ENCODE data around the gene POLH.
"Not testable (repeated sequence)": the region's sequence is repeated elsewhere in the genome, so short reads cannot be mapped to it uniquely, and the experiment has no call there.

Gene POLH

DNA sequence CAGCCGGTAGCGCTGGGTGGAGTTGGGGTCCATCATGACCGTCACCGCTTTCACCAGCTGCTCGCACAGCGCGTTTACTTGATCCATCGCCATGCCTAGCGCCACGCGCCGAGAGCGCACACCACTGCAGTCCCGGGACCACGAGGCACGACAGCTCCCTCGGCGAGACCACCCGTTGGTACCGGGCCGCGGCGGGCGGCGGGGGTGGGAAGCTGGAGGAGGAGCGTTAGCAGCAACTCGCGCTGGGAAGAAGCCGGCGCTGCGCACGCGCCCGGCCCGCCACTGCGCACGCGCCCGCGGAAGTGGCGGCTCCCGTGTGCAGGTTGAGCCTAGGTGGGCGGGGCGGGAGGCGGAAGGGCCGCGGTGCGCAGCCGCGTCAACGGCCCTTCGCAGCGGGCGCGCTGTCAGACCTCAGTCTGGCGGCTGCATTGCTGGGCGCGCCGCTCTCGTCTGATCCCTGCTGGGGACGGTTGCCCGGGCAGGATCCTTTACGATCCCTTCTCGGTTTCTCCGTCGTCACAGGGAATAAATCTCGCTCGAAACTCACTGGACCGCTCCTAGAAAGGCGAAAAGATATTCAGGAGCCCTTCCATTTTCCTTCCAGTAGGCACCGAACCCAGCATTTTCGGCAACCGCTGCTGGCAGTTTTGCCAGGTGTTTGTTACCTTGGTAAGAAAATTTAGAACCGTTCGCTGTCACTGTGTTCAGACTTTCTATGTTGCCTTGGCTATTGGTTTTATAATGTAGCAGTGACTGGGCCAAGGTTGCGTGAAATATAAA, at the start of gene POLH, which contains the start of gene XPO5:
TSS of gene POLH (plus strand) at position 414 of the 780 bp plus-strand sequence. CDS start 6,135 bp downstream, outside the sequence.
TSS of gene XPO5 (minus strand) at position 267 of the 780 bp plus-strand sequence. CDS start at position 93, 174 bp downstream.
- in situ Hi-C loops (cut with HindIII; ENCODE audit: low sequenced_read_pairs): no loop called here

DNA sequence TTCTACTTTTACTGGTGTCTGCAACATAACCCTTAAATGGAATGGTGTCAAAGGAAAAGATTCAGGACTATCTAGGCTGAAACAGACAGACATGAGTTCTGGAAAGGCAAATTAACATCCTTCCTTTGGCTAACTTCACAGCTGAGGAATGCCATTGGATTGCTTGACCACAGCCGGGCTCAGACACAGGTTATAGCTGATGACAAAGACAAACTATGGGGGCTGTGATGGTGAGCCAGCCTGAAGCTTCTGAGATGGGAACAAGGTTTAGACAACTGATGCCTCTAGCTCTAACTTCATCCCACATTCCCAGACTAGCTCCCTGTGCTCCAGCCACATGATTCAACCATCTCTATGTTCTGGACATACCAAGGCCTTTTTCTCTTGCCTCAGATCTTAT, 43.8 kb upstream of the POLH start:
- in situ Hi-C loops (cut with HindIII; ENCODE audit: low sequenced_read_pairs): no loop called here

DNA sequence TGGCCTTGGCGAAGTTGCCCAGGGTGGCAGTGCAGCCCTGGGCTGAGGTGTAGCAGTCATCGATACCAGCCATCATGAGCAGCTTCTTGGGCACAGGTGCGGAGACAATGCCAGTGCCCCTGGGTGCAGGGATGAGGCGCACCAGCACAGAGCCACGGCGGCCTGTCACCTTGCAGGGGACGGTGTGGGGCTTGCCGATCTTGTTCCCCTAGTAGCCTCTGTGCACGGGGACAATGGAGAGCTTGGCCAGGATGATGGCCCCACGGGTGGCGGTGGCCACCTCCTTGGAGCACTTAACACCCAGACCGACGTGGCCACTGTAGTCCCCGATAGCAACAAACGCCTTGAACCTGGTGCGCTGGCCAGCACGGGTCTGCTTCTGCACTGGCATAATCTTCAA, 37.0 kb upstream of the POLH start:
- in situ Hi-C loops (cut with HindIII; ENCODE audit: low sequenced_read_pairs): not testable (repeated sequence)

DNA sequence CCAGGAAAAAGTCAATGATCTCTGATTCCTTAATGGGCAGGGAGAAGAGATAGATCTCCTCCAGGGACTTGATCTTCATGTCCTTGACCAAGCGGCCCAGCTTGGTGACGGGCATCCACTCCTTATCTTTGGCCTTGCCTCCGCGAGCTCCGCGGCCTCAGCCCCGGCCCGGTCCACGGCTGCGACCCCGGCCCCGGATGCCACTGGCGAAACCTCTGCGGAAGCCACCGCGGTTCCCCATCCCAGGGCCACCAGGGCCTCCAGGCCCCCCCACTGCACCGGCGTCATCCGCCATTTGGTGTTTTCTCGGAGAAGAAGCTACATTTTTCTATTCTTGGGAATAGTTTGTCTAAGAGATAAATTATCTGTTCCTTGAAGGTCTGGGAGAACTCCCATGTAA, 36.6 kb upstream of the POLH start:
- in situ Hi-C loops (cut with HindIII; ENCODE audit: low sequenced_read_pairs): not testable (repeated sequence)

DNA sequence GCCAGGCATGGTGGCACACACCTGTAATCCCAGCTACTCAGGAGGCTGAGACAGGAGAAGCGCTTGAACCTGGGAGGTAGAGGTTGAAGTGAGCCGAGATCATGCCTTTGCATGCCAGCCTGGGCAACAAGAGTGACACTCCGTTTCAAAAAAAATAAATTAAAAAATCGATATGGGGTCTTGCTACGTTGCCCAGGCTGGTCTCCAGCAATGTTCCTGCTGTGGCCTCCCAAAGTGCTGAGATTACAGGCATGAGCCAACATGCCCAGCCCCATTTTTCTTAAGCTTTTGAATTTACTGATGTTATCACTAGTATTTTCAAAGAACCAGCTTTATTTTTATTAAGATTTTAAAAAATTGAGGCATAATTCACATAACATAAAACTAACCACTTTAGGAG, 35.5 kb upstream of the POLH start:
- in situ Hi-C loops (cut with HindIII; ENCODE audit: low sequenced_read_pairs): no loop called here

DNA sequence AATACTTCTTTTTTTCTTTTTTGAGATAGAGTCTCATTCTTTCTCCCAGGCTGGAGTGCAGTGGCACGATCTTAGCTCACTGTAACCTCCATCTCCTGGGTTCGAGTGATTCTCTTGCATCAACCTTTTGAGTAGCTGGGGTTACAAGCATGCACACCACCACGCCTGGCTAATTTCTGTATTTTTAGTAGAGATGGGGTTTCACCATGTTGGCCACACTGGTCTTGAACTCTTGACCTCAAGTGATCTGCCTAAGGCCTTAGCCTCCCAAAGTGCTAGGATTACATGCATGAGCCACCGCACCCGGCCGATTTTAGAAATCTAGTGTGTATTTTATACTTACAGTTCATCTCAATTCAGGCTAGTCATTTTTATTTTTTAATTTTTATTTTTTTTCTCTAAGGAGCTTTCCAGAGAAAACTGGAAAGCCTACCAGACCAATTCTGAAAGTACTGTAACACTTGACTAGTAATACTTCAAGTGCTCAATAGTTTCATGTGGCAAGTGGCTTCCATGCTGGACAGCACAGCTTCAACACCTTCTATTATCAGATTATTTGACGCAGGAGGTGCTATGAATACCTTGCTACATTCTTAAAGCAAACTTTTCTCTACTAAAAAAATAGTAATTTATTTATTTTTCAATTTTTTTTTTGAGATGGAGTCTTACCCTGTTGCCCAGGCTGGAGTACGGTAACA, 34.1 kb upstream of the POLH start:
- in situ Hi-C loops (cut with HindIII; ENCODE audit: low sequenced_read_pairs): no loop called here

DNA sequence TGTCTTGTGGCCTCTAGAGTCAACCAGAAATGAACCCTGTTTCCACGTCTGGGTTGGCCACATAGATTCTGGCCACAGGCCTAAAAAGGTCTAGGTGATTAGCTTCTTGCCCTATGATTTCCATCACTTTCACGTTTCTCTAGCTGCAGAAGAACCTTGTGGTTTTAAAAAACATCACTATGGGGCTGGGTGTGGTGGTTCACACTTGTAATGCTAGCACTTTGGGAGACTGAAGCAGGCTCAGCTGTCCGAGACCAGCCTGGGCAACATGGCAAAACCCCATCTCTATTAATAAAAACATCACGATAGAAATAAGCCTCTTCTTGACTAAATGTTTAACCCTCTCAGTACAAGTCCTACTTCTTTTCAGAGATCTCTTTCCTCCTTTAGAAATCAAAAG, 31.5 kb upstream of the POLH start:
- in situ Hi-C loops (cut with HindIII; ENCODE audit: low sequenced_read_pairs): no loop called here

DNA sequence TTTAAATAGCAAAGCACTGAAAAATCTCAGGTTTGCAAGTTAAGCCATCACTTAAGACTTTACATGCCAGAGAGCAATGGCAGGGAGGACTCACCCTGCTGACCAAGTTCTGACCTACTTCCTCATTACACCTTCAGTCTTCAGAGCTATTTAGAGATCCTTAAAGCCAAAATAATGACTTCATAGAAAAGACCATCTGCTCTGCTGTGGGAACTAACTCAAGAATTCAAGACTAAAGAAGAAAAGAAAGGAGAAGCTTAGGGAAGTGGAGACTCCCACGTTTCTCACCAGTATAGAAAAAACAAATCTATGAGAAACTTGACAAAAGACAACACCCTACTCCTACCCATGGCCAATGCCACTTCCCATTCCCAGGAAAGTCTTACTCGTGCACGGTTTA, 28.8 kb upstream of the POLH start:
- in situ Hi-C loops (cut with HindIII; ENCODE audit: low sequenced_read_pairs): no loop called here

DNA sequence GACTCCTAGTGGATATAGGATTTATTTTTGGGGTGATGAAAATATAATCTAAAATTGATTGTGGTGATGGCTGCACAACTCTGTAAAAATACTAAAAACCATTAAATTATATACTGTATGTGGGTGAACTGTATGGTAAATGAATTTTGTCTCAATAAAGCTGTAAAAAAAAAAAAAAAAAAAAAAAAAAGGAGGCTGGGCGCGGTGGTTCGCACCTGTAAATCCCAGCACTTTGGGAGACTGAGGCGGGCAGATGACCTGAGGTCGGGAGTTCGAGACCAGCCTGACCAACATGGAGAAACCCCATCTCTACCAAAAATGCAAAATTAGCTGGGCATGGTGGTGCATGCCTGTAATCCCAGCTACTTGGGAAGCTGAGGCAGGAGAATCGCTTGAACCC, 18.4 kb upstream of the POLH start:
- in situ Hi-C loops (cut with HindIII; ENCODE audit: low sequenced_read_pairs): not testable (repeated sequence)

DNA sequence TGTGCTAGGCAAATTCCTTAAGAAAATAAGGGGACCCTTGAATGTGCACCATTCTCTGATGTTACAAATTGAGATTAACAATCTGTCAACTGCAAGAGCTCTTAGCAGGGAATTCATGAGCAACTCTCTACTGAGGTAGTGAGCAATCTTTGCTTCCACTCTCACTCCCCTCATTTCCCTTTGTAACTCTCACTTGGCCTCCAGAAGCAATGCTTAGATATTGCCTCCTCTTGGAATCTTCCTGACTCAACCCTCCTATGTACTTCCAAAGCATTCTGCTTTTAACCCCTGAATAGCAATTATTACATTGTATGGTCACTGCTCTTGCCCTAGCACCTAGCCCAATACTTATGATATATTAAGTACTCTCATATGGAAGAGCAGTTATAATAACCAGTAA, 16.7 kb upstream of the POLH start:
- in situ Hi-C loops (cut with HindIII; ENCODE audit: low sequenced_read_pairs): no loop called here

DNA sequence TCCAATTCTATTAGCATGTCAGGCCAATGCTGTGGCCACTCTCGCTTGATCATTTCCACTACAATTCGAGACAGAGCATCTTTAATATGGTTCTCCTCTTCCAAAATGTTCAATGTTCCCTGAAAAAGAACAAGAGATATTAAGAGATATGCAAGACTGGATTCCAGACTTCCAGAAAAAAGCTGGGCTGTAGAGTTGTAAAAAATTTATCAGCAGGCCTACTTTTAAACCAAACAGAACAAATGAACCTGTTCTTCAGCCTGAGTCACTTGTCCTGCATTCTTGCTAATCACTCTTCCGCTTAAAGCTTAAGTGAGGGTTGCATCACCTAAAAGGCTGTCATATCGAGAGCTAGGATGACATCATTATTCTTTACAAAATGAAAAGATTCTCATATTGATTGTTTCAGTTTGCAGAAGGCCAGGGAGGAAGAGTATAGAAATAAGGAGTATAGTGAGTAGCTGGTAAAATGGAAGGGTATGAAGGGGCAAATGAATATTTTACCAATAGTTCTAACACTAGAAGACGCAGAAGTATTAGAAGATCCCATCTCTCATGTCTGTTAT, 5.0 kb upstream of the POLH start:
- in situ Hi-C loops (cut with HindIII; ENCODE audit: low sequenced_read_pairs): no loop called here

DNA sequence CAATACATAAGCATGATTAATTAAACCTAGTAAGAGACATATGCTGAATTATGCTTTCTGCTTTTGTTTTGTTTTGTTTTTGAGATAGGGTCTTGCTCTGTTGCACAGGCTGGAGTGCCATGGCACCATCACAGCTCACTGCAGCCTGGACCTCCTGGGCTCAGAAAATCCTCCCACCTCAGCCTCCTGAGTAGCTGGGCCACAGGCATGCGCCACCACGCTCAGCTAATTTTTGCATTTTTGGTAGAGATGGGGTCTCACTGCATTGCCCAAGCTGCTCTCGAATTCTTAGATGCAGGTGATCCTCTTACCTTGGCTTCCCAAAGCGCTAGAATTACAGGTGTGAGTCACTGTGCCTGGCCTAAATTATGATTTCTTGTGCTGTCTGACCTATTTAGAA, 4.0 kb upstream of the POLH start:
- in situ Hi-C loops (cut with HindIII; ENCODE audit: low sequenced_read_pairs): no loop called here

DNA sequence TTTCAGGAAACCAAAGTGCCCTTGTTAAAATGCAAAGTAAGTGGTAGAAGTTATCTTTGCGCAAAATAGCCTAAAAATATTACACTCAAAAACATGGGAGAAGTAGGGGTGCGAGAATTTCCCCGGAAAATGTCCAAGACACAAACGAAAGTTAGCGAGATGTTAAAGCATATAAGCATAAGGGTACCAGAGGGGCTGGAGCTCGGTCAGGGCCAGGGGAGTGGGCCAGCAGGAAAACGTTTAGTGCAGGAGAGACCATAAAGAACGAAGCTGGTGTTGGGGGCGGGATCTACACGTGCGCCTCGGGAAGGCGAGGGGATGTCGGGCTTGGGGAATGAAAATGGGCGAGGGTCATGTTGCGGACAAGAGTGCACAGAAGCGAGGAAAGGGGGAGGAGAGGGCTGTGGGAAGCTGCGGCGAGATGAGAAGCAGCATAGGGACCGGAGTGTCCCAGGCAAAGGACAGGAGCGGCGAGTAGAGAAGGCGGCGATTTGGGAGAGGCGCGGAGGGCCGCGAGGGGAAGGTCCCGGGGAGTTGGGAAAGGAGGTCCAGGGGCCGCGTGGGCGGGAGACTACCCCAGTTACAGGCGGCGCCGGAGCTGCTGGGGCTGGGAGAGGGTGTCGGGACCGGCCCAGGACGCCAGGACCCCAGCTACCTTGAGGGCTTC, 747 bp upstream of the POLH start:
- in situ Hi-C loops (cut with HindIII; ENCODE audit: low sequenced_read_pairs): no loop called here

DNA sequence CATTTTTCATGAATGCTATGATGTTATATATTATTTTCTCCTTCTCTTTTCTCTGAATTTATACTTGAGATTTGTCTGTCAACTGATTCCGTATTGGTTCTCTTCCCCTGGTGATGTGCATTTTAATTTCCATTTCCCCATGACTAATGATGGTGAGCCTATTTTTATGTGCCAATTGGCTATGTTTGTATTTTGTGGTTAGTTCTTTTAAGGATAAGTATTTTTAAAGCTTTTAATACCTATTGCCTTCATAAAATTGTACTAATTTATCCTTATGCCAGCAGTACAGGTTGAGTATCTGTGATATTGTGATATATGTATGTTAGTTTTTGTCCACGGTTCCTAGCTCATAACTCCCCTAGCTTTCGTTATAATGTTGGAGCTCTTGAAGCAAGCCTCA, 2.8 kb downstream of the POLH start:
- in situ Hi-C loops (cut with HindIII; ENCODE audit: low sequenced_read_pairs): no loop called here

DNA sequence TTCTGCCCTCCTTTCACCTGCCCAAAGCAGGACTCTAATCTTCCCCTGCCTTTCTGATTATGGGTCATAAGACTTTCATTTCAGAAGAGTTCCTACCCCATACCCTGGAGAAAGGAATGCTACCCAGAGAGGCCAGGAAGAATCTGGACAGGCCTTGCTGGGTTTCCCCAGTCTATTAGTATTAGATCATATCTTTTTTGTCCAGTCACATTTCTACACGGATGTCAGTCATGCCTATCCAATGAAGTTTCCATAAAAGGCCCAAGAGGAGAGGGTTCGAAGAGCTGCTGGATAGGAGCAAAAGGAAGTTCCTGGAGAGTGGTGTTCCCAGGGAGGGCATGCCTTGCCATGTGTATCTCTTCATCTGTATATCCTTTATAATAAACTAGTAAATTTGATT, 3.2 kb downstream of the POLH start:
- in situ Hi-C loops (cut with HindIII; ENCODE audit: low sequenced_read_pairs): no loop called here

DNA sequence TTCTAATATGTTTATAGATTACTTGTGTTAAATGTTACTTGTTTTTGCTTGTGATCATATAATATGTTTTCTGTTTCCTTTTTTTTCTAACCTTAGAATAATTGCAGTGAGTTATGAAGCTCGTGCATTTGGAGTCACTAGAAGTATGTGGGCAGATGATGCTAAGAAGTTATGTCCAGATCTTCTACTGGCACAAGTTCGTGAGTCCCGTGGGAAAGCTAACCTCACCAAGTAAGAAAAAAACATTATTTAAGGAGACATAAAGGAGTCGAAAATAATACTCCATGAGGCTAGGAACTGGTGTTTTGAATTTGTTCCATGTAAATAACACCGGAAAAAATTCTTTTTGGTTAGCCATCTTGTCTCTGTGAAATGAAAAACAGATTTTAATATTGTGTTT, 6.9 kb downstream of the POLH start:
- in situ Hi-C loops (cut with HindIII; ENCODE audit: low sequenced_read_pairs): no loop called here

DNA sequence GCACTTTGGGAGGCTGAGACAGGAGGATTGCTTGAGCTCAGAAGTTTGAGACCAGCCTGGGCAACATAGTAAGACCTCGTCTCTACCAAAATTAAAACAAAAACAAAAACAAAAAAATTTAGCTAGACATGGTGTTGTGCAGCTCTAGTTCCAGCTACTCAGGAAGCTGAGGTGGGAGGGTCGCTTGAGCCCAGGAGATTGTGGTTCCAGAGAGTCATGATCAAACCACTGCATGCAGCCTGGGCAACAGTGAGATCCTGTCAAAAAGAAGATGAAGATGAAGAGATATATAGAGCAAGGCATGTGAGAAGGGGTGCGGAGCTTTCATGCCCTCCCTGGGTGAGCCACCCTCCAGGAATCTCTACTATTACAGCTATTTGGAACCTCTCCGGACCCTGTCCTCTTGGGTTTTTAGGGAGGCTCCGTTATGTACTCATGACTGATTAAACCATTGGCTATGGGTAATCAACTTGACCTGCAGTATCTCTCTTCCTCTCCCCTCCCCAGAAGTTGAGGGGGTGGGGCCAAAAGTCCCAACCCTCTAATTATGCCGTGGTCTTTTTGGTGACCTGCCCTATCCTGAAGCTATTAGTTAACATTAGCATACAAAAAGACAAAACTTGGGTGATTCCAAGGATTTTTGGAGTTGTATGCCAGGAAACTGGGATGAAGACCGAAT, 9.0 kb downstream of the POLH start:
- in situ Hi-C loops (cut with HindIII; ENCODE audit: low sequenced_read_pairs): no loop called here

DNA sequence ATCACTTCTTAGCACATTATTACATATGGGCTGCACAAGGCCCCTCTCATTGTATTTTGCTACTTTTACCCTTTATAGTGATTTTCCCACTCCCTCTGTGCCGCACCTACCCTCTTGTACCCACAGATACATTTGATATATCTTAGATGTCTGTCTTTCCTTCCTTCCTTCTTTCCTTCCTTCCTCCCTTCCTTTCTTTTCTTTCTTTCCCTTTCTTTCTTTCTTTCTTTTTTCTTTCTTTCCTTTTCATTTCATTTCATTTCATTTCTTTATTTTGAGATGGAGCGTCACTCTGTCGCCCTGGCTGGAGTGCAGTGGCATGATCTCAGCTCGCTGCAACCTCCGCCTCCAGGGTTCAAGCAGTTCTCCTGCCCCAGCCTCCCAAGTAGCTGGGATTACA, 12.2 kb downstream of the POLH start:
- in situ Hi-C loops (cut with HindIII; ENCODE audit: low sequenced_read_pairs): no loop called here

DNA sequence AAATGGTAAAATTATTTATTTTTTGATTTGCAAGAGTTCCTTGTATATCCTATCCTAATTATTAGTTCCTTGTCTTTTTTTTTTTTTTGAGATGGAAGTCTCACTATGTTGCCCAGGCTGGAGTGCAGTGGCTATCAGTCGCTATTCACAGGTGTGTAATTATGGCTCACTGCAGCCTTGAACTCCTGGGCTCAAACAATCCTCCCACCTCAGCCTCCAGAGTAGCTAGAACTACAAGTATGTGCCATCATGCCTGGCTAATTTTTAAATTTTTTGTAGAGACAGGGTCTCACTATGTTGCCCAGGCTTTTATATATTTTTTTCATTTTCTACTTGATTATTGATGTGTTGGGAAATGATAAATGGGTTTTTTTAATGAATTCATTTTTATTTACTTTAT, 13.6 kb downstream of the POLH start:
- in situ Hi-C loops (cut with HindIII; ENCODE audit: low sequenced_read_pairs): not testable (repeated sequence)

DNA sequence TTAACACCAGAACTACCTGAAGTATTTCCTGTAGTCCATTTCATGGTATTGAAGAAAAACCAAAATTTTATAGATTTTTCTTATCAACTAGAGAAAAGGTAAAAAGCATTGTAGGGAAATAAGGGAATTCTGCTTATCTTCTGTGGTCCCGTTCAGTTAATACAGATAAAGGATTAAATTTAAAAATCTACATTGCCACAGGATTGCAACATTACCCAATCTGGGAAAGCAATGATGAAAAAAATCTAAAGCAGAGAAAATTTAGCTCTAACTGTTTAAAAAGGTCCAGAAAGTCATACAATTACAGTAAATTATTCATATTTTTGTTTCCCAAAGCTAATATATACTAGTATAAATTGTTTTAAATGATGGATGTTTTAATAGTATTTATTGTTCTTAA, 18.0 kb downstream of the POLH start:
- in situ Hi-C loops (cut with HindIII; ENCODE audit: low sequenced_read_pairs): no loop called here

DNA sequence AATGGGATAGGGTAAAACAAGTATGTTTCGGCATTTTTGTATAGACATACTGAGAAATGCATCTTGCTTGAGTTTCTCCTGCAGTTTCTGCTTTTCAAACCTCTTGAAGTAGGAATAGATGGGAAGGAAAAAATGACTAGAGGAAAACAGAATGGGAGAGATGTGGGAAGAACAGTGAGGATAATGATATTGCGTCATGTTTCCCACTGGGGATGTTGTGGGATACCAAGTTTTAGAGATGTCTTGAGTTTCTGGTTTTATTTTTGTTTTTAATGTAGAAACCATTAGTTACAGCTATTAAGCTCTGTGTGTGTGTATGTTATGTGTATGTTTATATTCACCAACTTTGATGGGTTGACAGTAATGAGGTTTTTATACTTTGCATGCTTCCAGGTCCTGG, 24.6 kb downstream of the POLH start:
- in situ Hi-C loops (cut with HindIII; ENCODE audit: low sequenced_read_pairs): no loop called here
